SK-N-SH (cell line): ENCODE results near the gene VEGFB. TPM values are rescaled to one million over a fixed set of nuclear protein-coding genes. Genes with fewer than 3 reads are reported as not detected.

Experiments
- CTCF ChIA-PET: fragments of 300-600, 350-600 bp; formaldehyde crosslinking; extraction: SDS; loops from one replicate; lab custom pipeline; 2021; lab: Yijun Ruan, JAX
- POLR2A ChIA-PET: fragments of 350-600 bp; sonication (Branson Sonifier 250); formaldehyde crosslinking; extraction: SDS; loops from one replicate; lab custom pipeline; 2020; ENCODE audit warnings: antibody characterized with exemption, inconsistent platforms; lab: Yijun Ruan, JAX
- DNase-seq: peaks from one replicate; pipeline ENCODE4 v3.0.0; 2012
- H2AFZ ChIP-seq: fragments of 200-600 bp; sonication (generic); 2 replicates; pipeline ENCODE4 v1.8.1; 2016; ENCODE audit warnings: antibody characterized with exemption, mild to moderate bottlenecking, low read depth
- H3F3A ChIP-seq: fragments of 200-600 bp; sonication (generic); replicated peaks from 2 replicates; pipeline ENCODE3; 2016; ENCODE audit warnings: antibody characterized with exemption, mild to moderate bottlenecking; ENCODE audit not compliant: insufficient read depth
- H3K27ac ChIP-seq, 2 experiments: fragments of 200-500 bp in 1 of 2; fragments of 200-600 bp in 1 of 2; sonication (Bioruptor generic) in 1 of 2; sonication (generic), shearing (Covaris generic) in 1 of 2; 2 replicates each; pipeline versions ENCODE4 v1.5.1 to v1.6.1; 2014 to 2016; ENCODE audit warnings: low read depth in 2 of 2, inconsistent platforms in 1 of 2, low read length in 1 of 2, mild to moderate bottlenecking in 1 of 2, mixed read lengths in 1 of 2
- H3K27me3 ChIP-seq: fragments of 200-600 bp; sonication (generic), shearing (Covaris generic); 2 replicates; pipeline ENCODE4 v1.6.1; 2016; ENCODE audit warnings: mixed run types; ENCODE audit not compliant: insufficient read depth
- H3K36me3 ChIP-seq, 2 experiments: fragments of 200-500 bp in 1 of 2; fragments of 200-600 bp in 1 of 2; sonication (Bioruptor generic) in 1 of 2; sonication (generic) in 1 of 2; replicated peaks in 1 of 2; 2 replicates each; pipeline versions ENCODE3 to v1.5.1; 2014 to 2016; ENCODE audit warnings: low read length in 1 of 2, mild to moderate bottlenecking in 1 of 2; ENCODE audit not compliant: insufficient read depth in 2 of 2, control insufficient read depth in 1 of 2
- H3K4me1 ChIP-seq, 2 experiments: fragments of 200-500 bp in 1 of 2; fragments of 200-600 bp in 1 of 2; sonication (Bioruptor generic) in 1 of 2; sonication (generic), shearing (Covaris generic) in 1 of 2; 2 replicates each; pipeline versions ENCODE4 v1.5.1 to v1.6.1; 2014 to 2016; ENCODE audit warnings: low read depth in 1 of 2, low read length in 1 of 2, mixed run types in 1 of 2; ENCODE audit not compliant: insufficient read depth in 2 of 2, control insufficient read depth in 1 of 2
- H3K4me2 ChIP-seq: fragments of 200-600 bp; sonication (generic), shearing (Covaris generic); 2 replicates; pipeline ENCODE4 v1.6.1; 2017; ENCODE audit warnings: mixed run types
- H3K4me3 ChIP-seq, 2 experiments: fragments of 200-500 bp in 1 of 2; fragments of 200-600 bp in 1 of 2; sonication (Bioruptor generic) in 1 of 2; sonication (generic), shearing (Covaris generic) in 1 of 2; 2 replicates each; pipeline versions ENCODE4 v1.5.1 to v1.8.1; 2014 to 2016; ENCODE audit warnings: low read depth in 2 of 2, inconsistent platforms in 1 of 2, low read length in 1 of 2, mild to moderate bottlenecking in 1 of 2, mixed read lengths in 1 of 2, moderate library complexity in 1 of 2
- H3K79me2 ChIP-seq: fragments of 200-600 bp; sonication (generic); 2 replicates; pipeline ENCODE4 v1.8.1; 2017; ENCODE audit warnings: mild to moderate bottlenecking; ENCODE audit not compliant: insufficient read depth
- H3K9ac ChIP-seq: fragments of 200-600 bp; sonication (generic); 2 replicates; pipeline ENCODE4 v1.6.1; 2017; ENCODE audit warnings: mixed run types
- H3K9me2 ChIP-seq: fragments of 200-600 bp; sonication (generic); 2 replicates; pipeline ENCODE4 v1.6.1; 2017; ENCODE audit warnings: mixed run types
- H3K9me3 ChIP-seq: fragments of 200-600 bp; sonication (generic); 2 replicates; pipeline ENCODE4 v1.6.1; 2017; ENCODE audit warnings: mixed run types, mild to moderate bottlenecking, moderate library complexity
- H4K20me1 ChIP-seq: fragments of 200-600 bp; sonication (generic); 2 replicates; pipeline ENCODE4 v1.6.1; 2017; ENCODE audit warnings: mild to moderate bottlenecking, mixed run types; ENCODE audit not compliant: insufficient read depth
- CTCF ChIP-seq: fragments of 200-600 bp; sonication (generic); IDR thresholded peaks from 2 replicates; pipeline ENCODE4 v1.6.1; 2017; ENCODE audit warnings: antibody characterized with exemption, mild to moderate bottlenecking, moderate library complexity
- EZH2phosphoT487 ChIP-seq: fragments of 200-600 bp; sonication (generic); IDR thresholded peaks from 2 replicates; pipeline ENCODE4 v1.6.1; 2017; ENCODE audit warnings: low read depth, mixed run types, mild to moderate bottlenecking, antibody characterized with exemption, moderate library complexity, borderline replicate concordance
- FOSL2 ChIP-seq: IDR thresholded peaks from 2 replicates; pipeline ENCODE4 v1.4.0; 2012; ENCODE audit warnings: low read depth, mild to moderate bottlenecking, moderate library complexity, borderline replicate concordance
- FOXJ3 ChIP-seq: sonication (generic); formaldehyde crosslinking; IDR thresholded peaks from 2 replicates; pipeline ENCODE4 v1.5.1; 2020; ENCODE audit warnings: mild to moderate bottlenecking, missing genetic modification reagents
- FOXM1 ChIP-seq: IDR thresholded peaks from 2 replicates; pipeline ENCODE4 v1.4.0; 2012; ENCODE audit warnings: low read depth, mild to moderate bottlenecking
- GABPA ChIP-seq: IDR thresholded peaks from 2 replicates; pipeline ENCODE4 v1.4.0; 2012; ENCODE audit warnings: low read depth, mild to moderate bottlenecking
- GATA2 ChIP-seq: sonication (generic); formaldehyde crosslinking; IDR thresholded peaks from 2 replicates; pipeline ENCODE4 v1.5.0; 2020; ENCODE audit warnings: mild to moderate bottlenecking, missing genetic modification reagents
- IRF3 ChIP-seq: fragments of 150-350 bp; IDR thresholded peaks from 2 replicates; pipeline ENCODE4 v1.6.1; 2016; ENCODE audit warnings: mild to moderate bottlenecking, low read depth, low read length
- JUND ChIP-seq: IDR thresholded peaks from 2 replicates; pipeline ENCODE4 v1.4.0; 2012
- MXI1 ChIP-seq: IDR thresholded peaks from 2 replicates; pipeline ENCODE4 v1.6.1; 2012; ENCODE audit warnings: mild to moderate bottlenecking, low read depth, low read length, improper control_type of control experiment
- NFIC ChIP-seq: IDR thresholded peaks from 2 replicates; pipeline ENCODE4 v1.4.0; 2012; ENCODE audit warnings: borderline replicate concordance
- PBX3 ChIP-seq: IDR thresholded peaks from 2 replicates; pipeline ENCODE4; 2012
- RAD21 ChIP-seq: IDR thresholded peaks from 2 replicates; pipeline ENCODE4 v1.6.1; 2012; ENCODE audit warnings: mild to moderate bottlenecking, low read length
- RCOR1 ChIP-seq: fragments of 150-350 bp; IDR thresholded peaks from 2 replicates; pipeline ENCODE4 v1.6.1; 2017; ENCODE audit warnings: antibody characterized with exemption, low read length
- RXRA ChIP-seq: IDR thresholded peaks from 2 replicates; pipeline ENCODE4 v1.4.0; 2012; ENCODE audit warnings: low read depth, mild to moderate bottlenecking, borderline replicate concordance
- SIN3A ChIP-seq: IDR thresholded peaks from 2 replicates; pipeline ENCODE4 v1.6.1; 2012; ENCODE audit warnings: low read depth, mild to moderate bottlenecking, low read length, moderate library complexity, borderline replicate concordance
- SMC3 ChIP-seq: IDR thresholded peaks from 2 replicates; pipeline ENCODE4 v1.6.1; 2012; ENCODE audit warnings: low read depth, low read length, improper control_type of control experiment
- USF1 ChIP-seq: IDR thresholded peaks from 2 replicates; pipeline ENCODE4 v1.4.0; 2012; ENCODE audit warnings: low read depth, borderline replicate concordance
- USF2 ChIP-seq: fragments of 150-350 bp; IDR thresholded peaks from 2 replicates; pipeline ENCODE4 v1.6.1; 2017; ENCODE audit warnings: antibody characterized with exemption, low read length, low read depth, borderline replicate concordance
- WGBS: methylation state at CpG from one replicate; pipeline ENCODE4 v1.1.6; 2017; ENCODE audit warnings: low lambda C conversion rate; 5-methylcytosine and 5-hydroxymethylcytosine counted together
- polyA plus RNA-seq, 3 experiments: library from polyadenylated mRNA; depleted of rRNA; stranded (reverse); fragments of >200 nt; gene quantifications; 2 replicates each; pipeline ENCODE4 v1.2.3, GENCODE V29; 2012

VEGFB gene
- polyA plus RNA-seq, 1 of the 3 experiments (the other 2 are of a cell fraction): 29.9 TPM

- Histone ChIP-seq H3K9ac (no peak overlapping the region), H3K27me3 (no peaks in the 10 kb centered on the region), H3K4me1 (peaks cover 3 to 13% of the 10 kb centered on the region in 2 experiments; a peak in 1 of 4 replicates), H3K4me3 (no peak overlapping the region), H3K4me2 (no peak overlapping the region), H3F3A (peaks cover 5% of the 10 kb centered on the region), H3K36me3 (no peaks in the 10 kb centered on the region), H4K20me1 (no peaks in the 10 kb centered on the region), H3K27ac (no peak overlapping the region), H3K9me2 (no peaks in the 10 kb centered on the region), H3K9me3 (no peaks in the 10 kb centered on the region), H3K79me2 (no peaks in the 10 kb centered on the region), H2AFZ (no peak overlapping the region)
- ChIA-PET POLR2A (interaction anchor here (0.5 to 1.0 kb wide), 3 partner anchors 9 to 99 kb away, joined by 3 to 7 read pairs (median 4); no protein-coding TSS in a partner anchor), CTCF (interaction anchor here (0.7 to 5.7 kb wide), 5 partner anchors 11 to 84 kb away, joined by 3 to 50 read pairs (median 4); partner anchors contain the start of gene FERMT3)
- WGBS: 90% methylated on average over 6 of the region's 6 CpGs
- TF ChIP-seq RAD21 (no peak), JUND (no peak), FOXM1 (no peak), USF1 (no peak), FOXJ3 (CRISPR knock-in tag) (no peak), NFIC (no peak), EZH2phosphoT487 (no peak), PBX3 (no peak), CTCF (no peak; the same call in 1 of the 2 replicates), GABPA (no peak), USF2 (no peak), GATA2 (no peak), FOSL2 (no peak), IRF3 (no peak), RCOR1 (no peak), RXRA (no peak), SIN3A (no peak), SMC3 (no peak), MXI1 (no peak)
- peak; percentile 25 for DNase-seq
Observed at GRCh38 chr11:64216879-64217278, 17.5 kb upstream of the VEGFB start.
